GM21723 (cell line): ENCODE results near the gene RCE1.
A peak's percentile ranks its signal among the peaks of the same experiment; 100 is the strongest.
"Not testable (repeated sequence)": the region's sequence is repeated elsewhere in the genome, so short reads cannot be mapped to it uniquely, and the experiment has no call there.

ENCODE experiments used
- ATAC-seq: cut with Tn5 transposase; IDR thresholded peaks from one replicate; pipeline ENCODE4 v1.9.1; 2021; ENCODE audit warnings: mild to moderate bottlenecking, moderate library complexity; ENCODE audit not compliant: unreplicated experiment

The RCE1 gene

GRCh38 chr11:66842896-66843775, at the start of gene RCE1:
TSS of gene RCE1 (plus strand) at chr11:66843441. CDS start at chr11:66843456, 15 bp downstream.
- ATAC-seq = peak; percentile 77

- not testable (repeated sequence) for ATAC-seq
Measured at GRCh38 chr11:66799815-66800214, 43.4 kb upstream of the RCE1 start.

- ATAC-seq = peak; percentile 71
Measured at GRCh38 chr11:66800720-66801428, 42.4 kb upstream of the RCE1 start.

GRCh38 chr11:66809592-66809991, 33.6 kb upstream of the RCE1 start:
- ATAC-seq = no peak

GRCh38 chr11:66810576-66811185, 32.6 kb upstream of the RCE1 start:
- no peak for ATAC-seq

- ATAC-seq = no peak
Measured at GRCh38 chr11:66814678-66815077, 28.6 kb upstream of the RCE1 start.

GRCh38 chr11:66815646-66816045, 27.6 kb upstream of the RCE1 start:
- no peak for ATAC-seq

- no peak for ATAC-seq
Measured at GRCh38 chr11:66818231-66818955, 24.8 kb upstream of the RCE1 start.

- no peak for ATAC-seq
Measured at GRCh38 chr11:66820381-66820780, 22.9 kb upstream of the RCE1 start.

- ATAC-seq = no peak
Measured at GRCh38 chr11:66820901-66821300, 22.3 kb upstream of the RCE1 start.

GRCh38 chr11:66823700-66824099, 19.5 kb upstream of the RCE1 start:
- no peak for ATAC-seq

- ATAC-seq = not testable (repeated sequence)
Measured at GRCh38 chr11:66824573-66824972, 18.7 kb upstream of the RCE1 start.

- ATAC-seq = no peak
Measured at GRCh38 chr11:66834539-66834845, 8.7 kb upstream of the RCE1 start.

- no peak for ATAC-seq
Measured at GRCh38 chr11:66834943-66835342, 8.3 kb upstream of the RCE1 start.

- no peak for ATAC-seq
Measured at GRCh38 chr11:66835768-66836405, 7.4 kb upstream of the RCE1 start.

GRCh38 chr11:66840317-66841091, 2.7 kb upstream of the RCE1 start:
- no peak for ATAC-seq

- ATAC-seq = no peak
Measured at GRCh38 chr11:66841861-66842260, 1.4 kb upstream of the RCE1 start.

- ATAC-seq = no peak
Measured at GRCh38 chr11:66842501-66842895, 743 bp upstream of the RCE1 start.

GRCh38 chr11:66843776-66844495, 695 bp downstream of the RCE1 start:
- ATAC-seq = no peak
